Measurements from ENCODE around the gene PSMD3.
A peak's percentile ranks its signal among the peaks of the same experiment; 100 is the strongest.

PSMD3 gene

DNA sequence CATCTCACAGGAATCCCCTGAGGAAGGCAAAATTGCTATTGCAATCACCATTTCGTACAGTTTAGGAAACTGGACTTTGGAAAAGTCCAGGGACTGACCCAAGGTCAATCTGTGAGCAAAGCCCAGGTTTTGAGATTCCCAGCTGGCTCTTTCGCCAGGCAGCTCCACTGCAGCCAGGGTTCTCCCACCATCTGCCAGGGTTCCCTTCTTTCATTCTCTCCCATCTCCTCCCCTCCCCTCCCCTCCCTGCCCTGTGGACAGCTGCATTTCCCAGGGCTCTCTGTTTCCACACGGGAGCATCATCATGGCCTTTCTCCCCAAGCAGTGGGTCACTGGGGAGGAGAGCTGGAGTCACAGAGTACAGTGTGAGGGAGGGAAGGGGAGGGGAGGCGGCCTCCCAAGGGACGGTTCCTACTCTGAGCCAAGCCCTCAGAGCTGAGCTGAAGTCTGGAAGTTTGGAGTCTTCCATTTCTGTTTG lies 29.7 kb upstream of the PSMD3 start:
- TF ChIP-seq, protein P1, sequence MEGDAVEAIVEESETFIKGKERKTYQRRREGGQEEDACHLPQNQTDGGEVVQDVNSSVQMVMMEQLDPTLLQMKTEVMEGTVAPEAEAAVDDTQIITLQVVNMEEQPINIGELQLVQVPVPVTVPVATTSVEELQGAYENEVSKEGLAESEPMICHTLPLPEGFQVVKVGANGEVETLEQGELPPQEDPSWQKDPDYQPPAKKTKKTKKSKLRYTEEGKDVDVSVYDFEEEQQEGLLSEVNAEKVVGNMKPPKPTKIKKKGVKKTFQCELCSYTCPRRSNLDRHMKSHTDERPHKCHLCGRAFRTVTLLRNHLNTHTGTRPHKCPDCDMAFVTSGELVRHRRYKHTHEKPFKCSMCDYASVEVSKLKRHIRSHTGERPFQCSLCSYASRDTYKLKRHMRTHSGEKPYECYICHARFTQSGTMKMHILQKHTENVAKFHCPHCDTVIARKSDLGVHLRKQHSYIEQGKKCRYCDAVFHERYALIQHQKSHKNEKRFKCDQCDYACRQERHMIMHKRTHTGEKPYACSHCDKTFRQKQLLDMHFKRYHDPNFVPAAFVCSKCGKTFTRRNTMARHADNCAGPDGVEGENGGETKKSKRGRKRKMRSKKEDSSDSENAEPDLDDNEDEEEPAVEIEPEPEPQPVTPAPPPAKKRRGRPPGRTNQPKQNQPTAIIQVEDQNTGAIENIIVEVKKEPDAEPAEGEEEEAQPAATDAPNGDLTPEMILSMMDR (IDR thresholded peaks at IDR 0.05; ENCODE audit: borderline replicate concordance, insufficient read depth, low read depth, low read length), result no peak

GRCh38 chr17:39951924-39952679 lies 28.5 kb upstream of the PSMD3 start:
- TF ChIP-seq, protein P1 (IDR thresholded peaks at IDR 0.05; ENCODE audit: borderline replicate concordance, insufficient read depth, low read depth, low read length), result no peak

More for the DNA sequence above, 29.7 kb upstream of the PSMD3 start:
- H3K4me3 ChIP-seq (ENCODE audit: low read depth, low read length), result no peak overlapping the region

GRCh38 chr17:39952680-39953470 lies 27.7 kb upstream of the PSMD3 start:
- TF ChIP-seq, protein P1 (IDR thresholded peaks at IDR 0.05; ENCODE audit: borderline replicate concordance, insufficient read depth, low read depth, low read length), result no peak
- peak overlapping the region; percentile 53 for H3K4me3 ChIP-seq (ENCODE audit: low read depth, low read length)

More at GRCh38 chr17:39951924-39952679, 28.5 kb upstream of the PSMD3 start:
- H3K4me3 ChIP-seq (ENCODE audit: low read depth, low read length), result peak overlapping the region; percentile 52

- peak overlapping the region; percentile 53 for H3K4me3 ChIP-seq (ENCODE audit: low read depth, low read length)
- TF ChIP-seq, protein P1 (IDR thresholded peaks at IDR 0.05; ENCODE audit: borderline replicate concordance, insufficient read depth, low read depth, low read length), result no peak
Observed at GRCh38 chr17:39953471-39953888, 27.1 kb upstream of the PSMD3 start.

- H3K4me3 ChIP-seq (ENCODE audit: low read depth, low read length), result no peak overlapping the region
- TF ChIP-seq, protein P1 (IDR thresholded peaks at IDR 0.05; ENCODE audit: borderline replicate concordance, insufficient read depth, low read depth, low read length), result no peak
Observed at GRCh38 chr17:39954876-39955275, 25.7 kb upstream of the PSMD3 start.

GRCh38 chr17:39955726-39956225 lies 24.8 kb upstream of the PSMD3 start:
- TF ChIP-seq, protein P1 (IDR thresholded peaks at IDR 0.05; ENCODE audit: borderline replicate concordance, insufficient read depth, low read depth, low read length), result no peak
- H3K4me3 ChIP-seq (ENCODE audit: low read depth, low read length), result no peak overlapping the region

Measured in GM12875 (cell line).